ENCODE data around the gene CCR5AS.

- TF ChIP-seq, protein P1, sequence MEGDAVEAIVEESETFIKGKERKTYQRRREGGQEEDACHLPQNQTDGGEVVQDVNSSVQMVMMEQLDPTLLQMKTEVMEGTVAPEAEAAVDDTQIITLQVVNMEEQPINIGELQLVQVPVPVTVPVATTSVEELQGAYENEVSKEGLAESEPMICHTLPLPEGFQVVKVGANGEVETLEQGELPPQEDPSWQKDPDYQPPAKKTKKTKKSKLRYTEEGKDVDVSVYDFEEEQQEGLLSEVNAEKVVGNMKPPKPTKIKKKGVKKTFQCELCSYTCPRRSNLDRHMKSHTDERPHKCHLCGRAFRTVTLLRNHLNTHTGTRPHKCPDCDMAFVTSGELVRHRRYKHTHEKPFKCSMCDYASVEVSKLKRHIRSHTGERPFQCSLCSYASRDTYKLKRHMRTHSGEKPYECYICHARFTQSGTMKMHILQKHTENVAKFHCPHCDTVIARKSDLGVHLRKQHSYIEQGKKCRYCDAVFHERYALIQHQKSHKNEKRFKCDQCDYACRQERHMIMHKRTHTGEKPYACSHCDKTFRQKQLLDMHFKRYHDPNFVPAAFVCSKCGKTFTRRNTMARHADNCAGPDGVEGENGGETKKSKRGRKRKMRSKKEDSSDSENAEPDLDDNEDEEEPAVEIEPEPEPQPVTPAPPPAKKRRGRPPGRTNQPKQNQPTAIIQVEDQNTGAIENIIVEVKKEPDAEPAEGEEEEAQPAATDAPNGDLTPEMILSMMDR (IDR thresholded peaks at IDR 0.05): peak in 2 of 12 donors; percentile 8 to 11
- TF ChIP-seq POLR2A (IDR thresholded peaks at IDR 0.05): no peak
These were observed 4.4 kb upstream of the CCR5AS start for GRCh38 chr3:46411271-46411670.
